Memory B cell (primary cell): ENCODE data around the gene OTOF.

Experiments used
- ATAC-seq: fragments of 150-1000 bp; cut with Tn5 transposase; 2 replicates; pipeline ENCODE4 v1.10.0; 2021; ENCODE audit warnings: low read depth, mild to moderate bottlenecking, moderate library complexity
- DNase-seq, 2 donors: peaks; one replicate each; pipeline ENCODE4 v3.0.0; 2022; ENCODE audit warnings: low spot score in 2 of 2
- H3K27ac Mint-ChIP-seq: one replicate; pipeline ENCODE4 v1.8.0; 2022; ENCODE audit warnings: mild to moderate bottlenecking, moderate library complexity, mixed read lengths
- H3K27me3 Mint-ChIP-seq: one replicate; pipeline ENCODE4 v1.8.0; 2022; ENCODE audit warnings: mixed read lengths
- H3K36me3 Mint-ChIP-seq: one replicate; pipeline ENCODE4 v1.8.0; 2022; ENCODE audit warnings: mild to moderate bottlenecking, mixed read lengths
- H3K4me1 Mint-ChIP-seq: one replicate; pipeline ENCODE4 v1.8.0; 2022; ENCODE audit warnings: mixed read lengths
- H3K4me3 Mint-ChIP-seq: one replicate; pipeline ENCODE4 v1.8.0; 2022; ENCODE audit warnings: mild to moderate bottlenecking, moderate library complexity, mixed read lengths
- H3K9me3 Mint-ChIP-seq: one replicate; pipeline ENCODE4 v1.8.0; 2022; ENCODE audit warnings: mixed read lengths

The OTOF gene

GRCh38 chr2:26460613-26461031 is 17.3 kb downstream of the OTOF start:
- H3K9me3 Mint-ChIP-seq, result no peaks in the 10 kb centered on the region
- no peak for DNase-seq
- H3K36me3 Mint-ChIP-seq, result no peaks in the 10 kb centered on the region
- no peak for ATAC-seq
- H3K4me1 Mint-ChIP-seq, result peaks cover 3% of the 10 kb centered on the region
- H3K27ac Mint-ChIP-seq, result no peak overlapping the region
- H3K27me3 Mint-ChIP-seq, result peaks cover 1% of the 10 kb centered on the region
- H3K4me3 Mint-ChIP-seq, result no peak overlapping the region

- DNase-seq (no peak), ATAC-seq (no peak)
- Mint-ChIP-seq H3K4me1 (peaks cover 3% of the 10 kb centered on the region), H3K27me3 (no peaks in the 10 kb centered on the region), H3K27ac (no peak overlapping the region), H3K4me3 (no peak overlapping the region), H3K36me3 (no peaks in the 10 kb centered on the region), H3K9me3 (no peaks in the 10 kb centered on the region)
These were observed 17.8 kb downstream of the OTOF start for GRCh38 chr2:26459991-26460612.

GRCh38 chr2:26458365-26459042 is 19.4 kb downstream of the OTOF start:
- no peak overlapping the region for H3K4me3 Mint-ChIP-seq
- peaks cover 7% of the 10 kb centered on the region for H3K27me3 Mint-ChIP-seq
- ATAC-seq, result no peak
- H3K27ac Mint-ChIP-seq, result no peak overlapping the region
- no peaks in the 10 kb centered on the region for H3K9me3 Mint-ChIP-seq
- DNase-seq, result no peak
- peaks cover 3% of the 10 kb centered on the region for H3K4me1 Mint-ChIP-seq
- H3K36me3 Mint-ChIP-seq, result no peaks in the 10 kb centered on the region

GRCh38 chr2:26457695-26458364 is 20.1 kb downstream of the OTOF start:
- H3K27me3 Mint-ChIP-seq, result peaks cover 7% of the 10 kb centered on the region
- ATAC-seq (no peak), DNase-seq (no peak)
- H3K36me3 Mint-ChIP-seq, result no peaks in the 10 kb centered on the region
- H3K4me1 Mint-ChIP-seq, result peaks cover 3% of the 10 kb centered on the region
- no peak overlapping the region for H3K4me3 Mint-ChIP-seq
- H3K27ac Mint-ChIP-seq, result no peak overlapping the region
- no peaks in the 10 kb centered on the region for H3K9me3 Mint-ChIP-seq

GRCh38 chr2:26457251-26457666 is 20.7 kb downstream of the OTOF start:
- H3K4me3 Mint-ChIP-seq, result no peak overlapping the region
- DNase-seq, result no peak
- H3K27ac Mint-ChIP-seq, result no peak overlapping the region
- no peaks in the 10 kb centered on the region for H3K9me3 Mint-ChIP-seq
- H3K27me3 Mint-ChIP-seq, result peaks cover 7% of the 10 kb centered on the region
- ATAC-seq, result no peak
- no peaks in the 10 kb centered on the region for H3K36me3 Mint-ChIP-seq
- H3K4me1 Mint-ChIP-seq, result peaks cover 3% of the 10 kb centered on the region

GRCh38 chr2:26456440-26457250 is 21.3 kb downstream of the OTOF start:
- DNase-seq (no peak), ATAC-seq (no peak)
- peaks cover 7% of the 10 kb centered on the region for H3K27me3 Mint-ChIP-seq
- H3K27ac Mint-ChIP-seq, result no peak overlapping the region
- H3K9me3 Mint-ChIP-seq, result no peaks in the 10 kb centered on the region
- H3K4me3 Mint-ChIP-seq, result no peak overlapping the region
- H3K4me1 Mint-ChIP-seq, result peaks cover 3% of the 10 kb centered on the region
- no peaks in the 10 kb centered on the region for H3K36me3 Mint-ChIP-seq

- peaks cover 2% of the 10 kb centered on the region for H3K9me3 Mint-ChIP-seq
- H3K4me1 Mint-ChIP-seq, result peaks cover 3% of the 10 kb centered on the region
- H3K27ac Mint-ChIP-seq, result no peak overlapping the region
- no peaks in the 10 kb centered on the region for H3K36me3 Mint-ChIP-seq
- ATAC-seq, result no peak
- H3K27me3 Mint-ChIP-seq, result peaks cover 8% of the 10 kb centered on the region
- DNase-seq, result no peak
- H3K4me3 Mint-ChIP-seq, result no peak overlapping the region
These were observed 22.1 kb downstream of the OTOF start for GRCh38 chr2:26455670-26456439.

GRCh38 chr2:26455037-26455669 is 22.8 kb downstream of the OTOF start:
- Mint-ChIP-seq H3K4me1 (peaks cover 3% of the 10 kb centered on the region), H3K27ac (no peak overlapping the region), H3K36me3 (no peaks in the 10 kb centered on the region), H3K27me3 (peaks cover 10% of the 10 kb centered on the region), H3K4me3 (no peak overlapping the region), H3K9me3 (peaks cover 2% of the 10 kb centered on the region)
- no peak for DNase-seq
- no peak for ATAC-seq

- Mint-ChIP-seq H3K4me3 (no peak overlapping the region), H3K36me3 (no peaks in the 10 kb centered on the region), H3K4me1 (peaks cover 3% of the 10 kb centered on the region), H3K9me3 (peaks cover 2% of the 10 kb centered on the region), H3K27me3 (peaks cover 11% of the 10 kb centered on the region), H3K27ac (no peak overlapping the region)
- no peak for ATAC-seq
- DNase-seq, result no peak
These were observed 23.3 kb downstream of the OTOF start for GRCh38 chr2:26454561-26455001.

GRCh38 chr2:26453421-26454329 is 24.2 kb downstream of the OTOF start:
- Mint-ChIP-seq H3K9me3 (peaks cover 2% of the 10 kb centered on the region), H3K4me1 (peaks cover 3% of the 10 kb centered on the region), H3K27me3 (peaks cover 11% of the 10 kb centered on the region), H3K36me3 (no peaks in the 10 kb centered on the region), H3K27ac (no peak overlapping the region), H3K4me3 (no peak overlapping the region)
- DNase-seq (no peak), ATAC-seq (no peak)

GRCh38 chr2:26451700-26452099 is 26.2 kb downstream of the OTOF start:
- no peaks in the 10 kb centered on the region for H3K36me3 Mint-ChIP-seq
- DNase-seq, result no peak
- H3K9me3 Mint-ChIP-seq, result peaks cover 2% of the 10 kb centered on the region
- H3K4me1 Mint-ChIP-seq, result peaks cover 3% of the 10 kb centered on the region
- H3K4me3 Mint-ChIP-seq, result no peak overlapping the region
- ATAC-seq, result no peak
- no peak overlapping the region for H3K27ac Mint-ChIP-seq
- H3K27me3 Mint-ChIP-seq, result peaks cover 13% of the 10 kb centered on the region

GRCh38 chr2:26450031-26450635 is 27.8 kb downstream of the OTOF start:
- peaks cover 2% of the 10 kb centered on the region for H3K9me3 Mint-ChIP-seq
- peaks cover 13% of the 10 kb centered on the region for H3K27me3 Mint-ChIP-seq
- no peak for DNase-seq
- no peaks in the 10 kb centered on the region for H3K4me1 Mint-ChIP-seq
- ATAC-seq, result no peak
- no peaks in the 10 kb centered on the region for H3K36me3 Mint-ChIP-seq
- no peak overlapping the region for H3K4me3 Mint-ChIP-seq
- H3K27ac Mint-ChIP-seq, result no peak overlapping the region
